ENCODE data around the gene DCST2.

The DCST2 gene

DNA sequence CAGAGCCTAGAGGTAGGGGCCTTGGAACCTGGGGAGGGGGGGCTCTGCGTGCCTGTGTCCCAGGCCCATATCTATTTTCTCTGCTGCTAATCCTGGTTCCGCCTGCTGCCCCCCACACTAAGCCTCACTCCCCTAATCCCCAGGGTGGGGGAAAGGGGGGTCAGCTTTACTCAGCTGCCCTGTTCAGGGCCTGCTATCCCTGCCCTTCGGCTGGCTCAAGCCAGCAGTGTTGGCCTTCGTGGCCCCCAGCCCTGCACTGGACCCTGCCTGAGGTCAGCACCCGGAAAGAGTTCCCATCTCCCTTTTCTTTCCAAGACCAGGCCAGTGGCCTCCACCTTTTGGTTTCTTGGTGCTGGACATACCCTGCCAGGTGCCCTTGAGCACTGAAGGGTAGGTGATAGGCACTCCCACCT is 22.6 kb downstream of the DCST2 start:
- Histone ChIP-seq H3K27me3 (no peaks in the 10 kb centered on the region), H3K9me3 (no peaks in the 10 kb centered on the region), H3K4me3 (ENCODE audit: low read depth in 1 of 2, low read length in 1 of 2) (peak overlapping the region; percentile 85 to 95), H3K4me1 (ENCODE audit: control insufficient read depth in 1 of 2, insufficient read depth in 1 of 2, low read depth in 1 of 2, low read length in 1 of 2) (peaks cover 90 to 98% of the 10 kb centered on the region in 2 experiments), H3K27ac (peak overlapping the region; percentile 97), H3K36me3 (peaks cover 49% of the 10 kb centered on the region)
- TF ChIP-seq, protein P1, sequence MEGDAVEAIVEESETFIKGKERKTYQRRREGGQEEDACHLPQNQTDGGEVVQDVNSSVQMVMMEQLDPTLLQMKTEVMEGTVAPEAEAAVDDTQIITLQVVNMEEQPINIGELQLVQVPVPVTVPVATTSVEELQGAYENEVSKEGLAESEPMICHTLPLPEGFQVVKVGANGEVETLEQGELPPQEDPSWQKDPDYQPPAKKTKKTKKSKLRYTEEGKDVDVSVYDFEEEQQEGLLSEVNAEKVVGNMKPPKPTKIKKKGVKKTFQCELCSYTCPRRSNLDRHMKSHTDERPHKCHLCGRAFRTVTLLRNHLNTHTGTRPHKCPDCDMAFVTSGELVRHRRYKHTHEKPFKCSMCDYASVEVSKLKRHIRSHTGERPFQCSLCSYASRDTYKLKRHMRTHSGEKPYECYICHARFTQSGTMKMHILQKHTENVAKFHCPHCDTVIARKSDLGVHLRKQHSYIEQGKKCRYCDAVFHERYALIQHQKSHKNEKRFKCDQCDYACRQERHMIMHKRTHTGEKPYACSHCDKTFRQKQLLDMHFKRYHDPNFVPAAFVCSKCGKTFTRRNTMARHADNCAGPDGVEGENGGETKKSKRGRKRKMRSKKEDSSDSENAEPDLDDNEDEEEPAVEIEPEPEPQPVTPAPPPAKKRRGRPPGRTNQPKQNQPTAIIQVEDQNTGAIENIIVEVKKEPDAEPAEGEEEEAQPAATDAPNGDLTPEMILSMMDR (IDR thresholded peaks at IDR 0.05), result no peak

DNA sequence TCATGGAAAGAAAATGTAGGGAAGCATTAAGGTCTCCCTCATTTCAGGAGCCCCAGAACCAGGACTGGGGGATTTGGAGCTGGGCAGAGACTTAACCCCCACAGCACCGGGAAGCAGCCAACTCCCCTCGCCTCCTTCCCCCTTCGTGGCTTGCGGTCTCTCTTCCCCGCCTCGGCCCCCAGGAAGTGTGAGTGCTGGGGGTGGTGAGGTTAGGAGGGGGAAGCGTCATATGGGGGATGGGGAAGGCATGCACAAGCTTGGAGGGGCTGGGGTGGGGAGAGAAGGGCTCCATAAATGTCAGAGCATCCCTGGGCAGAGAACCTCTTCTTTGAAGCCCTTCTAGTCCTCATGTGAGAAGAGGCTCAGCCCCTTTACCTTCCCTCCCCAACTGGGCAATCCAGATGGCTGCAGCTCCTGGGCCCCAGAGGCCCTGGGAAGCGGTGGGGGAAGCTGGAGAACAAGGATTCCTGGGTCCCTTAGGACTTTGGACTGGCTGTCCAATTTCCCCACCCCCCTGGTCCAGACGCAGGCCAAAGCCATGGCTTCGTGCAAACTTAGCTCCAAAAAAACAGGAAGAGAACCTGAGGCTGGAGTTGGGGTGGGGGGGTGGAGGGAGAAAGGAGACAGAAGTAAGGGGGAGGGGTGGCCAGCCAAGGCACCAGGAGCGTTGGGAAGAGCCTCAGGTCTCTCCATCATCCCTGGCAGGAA is 23.2 kb downstream of the DCST2 start:
- H3K4me1 ChIP-seq (ENCODE audit: control insufficient read depth in 1 of 2, insufficient read depth in 1 of 2, low read depth in 1 of 2, low read length in 1 of 2), result peaks cover 90 to 98% of the 10 kb centered on the region in 2 experiments
- peaks cover 42% of the 10 kb centered on the region for H3K36me3 ChIP-seq
- H3K27ac ChIP-seq, result peak overlapping the region; percentile 97
- H3K27me3 ChIP-seq, result no peaks in the 10 kb centered on the region
- peak overlapping the region; percentile 85 to 95 for H3K4me3 ChIP-seq (ENCODE audit: low read depth in 1 of 2, low read length in 1 of 2)
- TF ChIP-seq, protein P1 (IDR thresholded peaks at IDR 0.05), result no peak
- no peaks in the 10 kb centered on the region for H3K9me3 ChIP-seq

DNA sequence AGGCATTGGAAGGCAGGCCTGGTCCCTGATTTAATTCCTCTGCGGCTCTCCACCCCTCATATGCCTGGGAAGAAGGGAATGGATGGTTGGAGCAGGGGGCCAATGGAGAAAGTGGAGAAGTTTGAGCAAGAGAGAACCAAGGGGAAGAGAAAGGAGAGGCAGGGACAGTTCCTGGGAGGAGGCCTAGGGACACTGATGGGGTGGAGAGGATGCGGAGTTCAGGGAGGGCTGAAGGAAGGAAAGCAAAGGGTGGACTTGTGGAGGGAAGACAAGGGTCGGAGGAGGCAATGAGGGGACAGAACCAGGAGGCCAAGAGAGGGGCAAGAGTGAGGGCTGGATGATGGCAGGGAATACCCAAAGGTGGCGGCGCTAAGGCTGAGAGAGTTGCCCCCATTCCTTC is 23.8 kb downstream of the DCST2 start:
- TF ChIP-seq, protein P1 (IDR thresholded peaks at IDR 0.05), result no peak
- Histone ChIP-seq H3K4me3 (ENCODE audit: low read depth in 1 of 2, low read length in 1 of 2) (peak overlapping the region; percentile 85 to 95), H3K9me3 (no peaks in the 10 kb centered on the region), H3K27ac (peak overlapping the region; percentile 97), H3K27me3 (no peaks in the 10 kb centered on the region), H3K36me3 (peaks cover 36% of the 10 kb centered on the region), H3K4me1 (ENCODE audit: control insufficient read depth in 1 of 2, insufficient read depth in 1 of 2, low read depth in 1 of 2, low read length in 1 of 2) (peaks cover 95 to 100% of the 10 kb centered on the region in 2 experiments)

DNA sequence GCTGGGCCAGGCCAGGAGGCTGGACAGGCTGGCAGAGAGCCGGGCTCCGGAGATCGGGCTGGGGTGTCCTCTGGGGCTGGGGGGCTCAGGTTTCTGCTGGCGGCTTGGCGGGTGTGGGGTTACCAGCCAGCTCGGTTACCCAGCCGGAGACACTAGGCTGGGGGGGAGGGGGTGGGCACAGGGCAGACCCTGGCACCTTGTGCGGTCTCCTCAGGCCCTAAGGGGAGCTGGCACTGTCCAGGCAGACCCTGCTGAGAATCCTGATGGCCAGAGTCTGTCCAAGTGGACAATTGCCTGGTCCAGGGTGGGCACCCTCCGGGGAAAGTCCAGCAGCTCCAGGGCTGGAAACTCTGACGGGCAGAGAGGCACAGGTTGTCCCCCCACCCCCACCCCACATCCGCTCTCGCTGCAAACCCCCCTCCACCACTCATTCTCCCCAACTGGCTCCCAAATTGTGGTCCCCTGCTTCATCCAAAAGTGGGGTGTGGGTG is 24.3 kb downstream of the DCST2 start:
- Histone ChIP-seq H3K4me1 (ENCODE audit: control insufficient read depth in 1 of 2, insufficient read depth in 1 of 2, low read depth in 1 of 2, low read length in 1 of 2) (peaks cover 97 to 100% of the 10 kb centered on the region in 2 experiments), H3K36me3 (peaks cover 31% of the 10 kb centered on the region), H3K27ac (peak overlapping the region; percentile 97), H3K4me3 (ENCODE audit: low read depth in 1 of 2, low read length in 1 of 2) (peak overlapping the region; percentile 85 to 95), H3K9me3 (no peaks in the 10 kb centered on the region), H3K27me3 (no peaks in the 10 kb centered on the region)
- TF ChIP-seq, protein P1 (IDR thresholded peaks at IDR 0.05), result no peak

DNA sequence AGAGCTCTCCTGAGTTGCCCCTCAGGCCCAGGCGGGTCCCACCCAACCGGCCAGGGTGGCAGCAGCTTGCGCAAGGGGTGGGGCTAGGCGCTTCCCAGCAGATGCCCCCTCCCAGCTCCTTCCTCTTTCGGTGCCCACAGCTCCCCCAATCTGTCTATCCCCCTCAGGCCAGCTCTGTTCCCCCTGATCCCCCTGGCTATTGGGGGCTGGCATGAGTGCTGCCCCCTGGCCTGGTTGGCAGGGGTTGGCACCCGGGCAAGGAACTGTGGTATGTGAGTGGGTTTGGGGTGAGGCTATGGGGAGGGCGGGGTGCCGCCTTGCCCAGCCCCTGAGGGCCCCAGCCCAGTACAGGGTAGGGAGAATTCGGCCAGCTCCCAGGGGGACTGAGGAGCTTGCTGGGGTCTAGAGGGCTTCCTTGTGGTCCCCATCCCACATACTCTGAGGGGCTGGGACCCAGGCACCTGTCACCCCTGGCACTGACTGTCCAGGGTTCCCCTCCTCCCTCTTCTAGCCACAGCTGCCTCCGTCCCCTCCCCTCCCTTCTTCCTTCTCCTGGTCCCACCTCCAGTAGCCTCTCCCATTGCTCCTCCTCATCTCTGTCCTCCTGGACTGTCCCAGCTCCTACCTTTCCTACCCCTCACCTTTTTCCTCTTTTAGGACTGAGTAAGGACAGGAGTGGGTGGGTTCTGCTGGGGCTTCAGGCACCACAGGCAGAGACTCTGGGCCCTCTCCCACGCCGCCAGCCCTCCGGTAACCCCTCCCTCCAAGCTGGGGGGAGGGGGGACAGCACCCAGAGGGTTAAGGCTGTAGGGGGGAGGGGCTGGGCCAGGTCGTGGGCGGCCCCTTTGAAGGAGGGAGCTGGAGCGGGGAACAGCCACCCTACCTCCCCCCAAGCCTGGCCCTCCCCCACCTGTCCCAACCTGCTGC is 25.3 kb downstream of the DCST2 start:
- Histone ChIP-seq H3K4me3 (ENCODE audit: low read depth in 1 of 2, low read length in 1 of 2) (peak overlapping the region; percentile 85 to 95), H3K4me1 (ENCODE audit: control insufficient read depth in 1 of 2, insufficient read depth in 1 of 2, low read depth in 1 of 2, low read length in 1 of 2) (peaks cover 90 to 97% of the 10 kb centered on the region in 2 experiments)
- TF ChIP-seq, protein P1 (IDR thresholded peaks at IDR 0.05), result peak; percentile 20

More for the DNA sequence above, 25.3 kb downstream of the DCST2 start:
- peaks cover 21% of the 10 kb centered on the region for H3K36me3 ChIP-seq
- H3K27me3 ChIP-seq, result no peaks in the 10 kb centered on the region
- no peaks in the 10 kb centered on the region for H3K9me3 ChIP-seq
- H3K27ac ChIP-seq, result peak overlapping the region; percentile 97
